Heart right ventricle (tissue), 16 donors: ENCODE results near the gene DNAH8. TPM values are rescaled to one million over a fixed set of nuclear protein-coding genes. Genes with fewer than 3 reads are reported as not detected.
"Not testable (repeated sequence)": the region's sequence is repeated elsewhere in the genome, so short reads cannot be mapped to it uniquely, and the experiment has no call there.

ENCODE experiments used
- ATAC-seq, 8 donors: fragments of 200-7000 bp; cut with Tn5 transposase; one replicate each; pipeline ENCODE4 v1.9.1; 2020; ENCODE audit warnings: mild to moderate bottlenecking in 8 of 8, moderate library complexity in 8 of 8, moderate number of reproducible peaks in 1 of 8
- DNase-seq, 2 donors: peaks; one replicate each; pipeline ENCODE4 v3.0.0-alpha.2; 2020
- H3K27ac ChIP-seq, 10 donors: fragments of 200-600 bp; sonication (generic) in 2 of 10; one replicate each; pipeline versions ENCODE4 v1.5.0 to v1.8.0; 2020 to 2022; ENCODE audit warnings: mild to moderate bottlenecking in 3 of 10
- H3K27me3 ChIP-seq, 7 donors: fragments of 200-600 bp; one replicate each; pipeline ENCODE4 v1.8.0; 2021 to 2022; ENCODE audit warnings: mild to moderate bottlenecking in 2 of 7
- H3K36me3 ChIP-seq, 9 donors: fragments of 200-600 bp; sonication (generic) in 1 of 9; one replicate each; pipeline versions ENCODE4 v1.5.0 to v1.8.0; 2020 to 2022; ENCODE audit warnings: mild to moderate bottlenecking in 2 of 9
- H3K4me1 ChIP-seq, 9 donors: fragments of 200-600 bp; sonication (generic) in 1 of 9; one replicate each; pipeline versions ENCODE4 v1.5.0 to v1.8.0; 2020 to 2022; ENCODE audit warnings: mild to moderate bottlenecking in 4 of 9
- H3K4me3 ChIP-seq, 10 donors: fragments of 200-600 bp; sonication (generic) in 2 of 10; one replicate each; pipeline versions ENCODE4 v1.5.0 to v1.8.0; 2020 to 2022; ENCODE audit warnings: mild to moderate bottlenecking in 7 of 10, moderate library complexity in 2 of 10
- H3K9me3 ChIP-seq, 11 donors: fragments of 200-600 bp in 10 of 11; sonication (generic) in 2 of 11; one replicate each; pipeline versions ENCODE4 v1.5.0 to v1.8.0; 2013 to 2022; ENCODE audit warnings: mild to moderate bottlenecking in 2 of 11, control low read depth in 1 of 11, moderate library complexity in 1 of 11
- WGBS, 2 donors: extraction: QIAGEN DNeasy Blood & Tissue Kit; methylation state at CpG; one replicate each; pipeline ENCODE4 v1.1.7; 2013; ENCODE audit warnings: inconsistent platforms in 1 of 2; 5-methylcytosine and 5-hydroxymethylcytosine counted together
- intact Hi-C, 10 donors: fragments of 100-400 bp; cut with DNase I; formaldehyde crosslinking; loops; one replicate each; pipeline versions ENCODE4 v1.11.1 to v1.14.2; 2022
- polyA plus RNA-seq, 2 donors: library from polyadenylated mRNA; stranded (reverse); fragments of 200-250 nt; gene quantifications; one replicate each; pipeline ENCODE4 v1.2.3, GENCODE V29; 2013
- total RNA-seq, 10 donors: library from RNA; stranded (reverse); fragmentation: NEBNext Ultra II Directional in 3 of 10; extraction: Animal tissue kit (Norgen Biotek cat#: 25700) in 3 of 10; gene quantifications; one replicate each; pipeline versions ENCODE4 v1.2.1 to v1.2.4, GENCODE V29; 2021 to 2023
- TF ChIP-seq, protein P1 (sequence below), 9 donors: fragments of 200-600 bp; sonication (generic) in 2 of 9; IDR thresholded peaks; one replicate each; pipeline versions ENCODE4 v1.5.0 to v1.8.0; 2021 to 2022; ENCODE audit warnings: antibody characterized with exemption in 9 of 9, mild to moderate bottlenecking in 5 of 9, moderate library complexity in 1 of 9
- donor health status: Arrhythmogenic right ventricular cardiomyopathy.
- donor health status: ischemic (EF 13 %, LVEDD 7.1; RV severe dilation, severe dysfunction).
- donor health status: healthy with polysubstance abuse.
- donor health status: DM: no; HTN: yes; CAD: no.
- donor health status: DM: no; HTN: no; CAD: no.
- donor health status: ischemic (EF 25% LVEDD 6.9; RV normal size, moderate dysfunction).
- donor health status: ischemic (EF 25% LVEDD 5.7; RV mildly dilated, moderate dysfunction).
- donor health status: healthy.
- donor health status: DM: yes; HTN: yes; CAD: no.
- donor health status: Ischemic cardiomyopathy.
- donor health status: ischemic (EF 35%, LVEDD 5.7; RV mildly dilated, moderate dysfunction).
- donor health status: nonischemic (EF 11% LVEDD 7.7; RV severe dilation, severe dysfunction).
- donor health status: DM: yes; HTN: yes; CAD: no.
- donor health status: PGD.
- donor health status: ischemic (EF 29% LVEDD 5.4; RV normal size, mild dysfunction).
- donor health status: nonischemic (EF 23%, LVEDD 6.1; RV moderate dilation, normal function).

DNAH8 gene
- total and polyA plus RNA-seq, 12 donors = 0.02 to 0.09 (median 0.03) TPM; not detected in 8

DNA sequence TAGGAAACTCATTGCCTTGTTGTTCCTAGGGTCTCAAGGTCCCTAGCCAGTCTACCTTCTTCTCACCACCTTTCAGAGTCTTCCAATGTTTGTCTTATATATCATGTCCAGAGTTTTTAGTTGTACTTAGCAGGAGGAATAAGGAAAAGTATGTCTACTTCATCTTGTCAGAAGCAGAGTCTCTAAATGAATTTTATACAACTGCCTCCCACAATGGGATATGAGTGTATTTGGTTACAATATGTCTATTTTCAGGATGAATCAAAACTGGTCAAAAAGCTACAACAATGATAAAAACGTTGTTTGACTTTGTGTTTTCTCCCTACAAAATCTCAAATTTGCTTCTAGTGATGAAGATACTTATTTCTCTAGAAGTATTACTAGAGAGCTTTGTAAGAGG lies 19.2 kb upstream of the DNAH8 start:
- no peak for DNase-seq
- Histone ChIP-seq H3K27me3 (no peaks in the 10 kb centered on the region), H3K9me3 (peaks cover 0 to 20% (median 7%) of the 10 kb centered on the region in 11 donors), H3K36me3 (peaks cover 0 to 5% (median 0%) of the 10 kb centered on the region in 9 donors), H3K4me3 (no peak overlapping the region), H3K27ac (no peak overlapping the region), H3K4me1 (peaks cover 0 to 12% (median 5%) of the 10 kb centered on the region in 9 donors)
- WGBS, 2 donors = 64 to 72% methylated on average over 1 of the region's 1 CpG
- intact Hi-C loops = no loop called here
- TF ChIP-seq, protein P1, sequence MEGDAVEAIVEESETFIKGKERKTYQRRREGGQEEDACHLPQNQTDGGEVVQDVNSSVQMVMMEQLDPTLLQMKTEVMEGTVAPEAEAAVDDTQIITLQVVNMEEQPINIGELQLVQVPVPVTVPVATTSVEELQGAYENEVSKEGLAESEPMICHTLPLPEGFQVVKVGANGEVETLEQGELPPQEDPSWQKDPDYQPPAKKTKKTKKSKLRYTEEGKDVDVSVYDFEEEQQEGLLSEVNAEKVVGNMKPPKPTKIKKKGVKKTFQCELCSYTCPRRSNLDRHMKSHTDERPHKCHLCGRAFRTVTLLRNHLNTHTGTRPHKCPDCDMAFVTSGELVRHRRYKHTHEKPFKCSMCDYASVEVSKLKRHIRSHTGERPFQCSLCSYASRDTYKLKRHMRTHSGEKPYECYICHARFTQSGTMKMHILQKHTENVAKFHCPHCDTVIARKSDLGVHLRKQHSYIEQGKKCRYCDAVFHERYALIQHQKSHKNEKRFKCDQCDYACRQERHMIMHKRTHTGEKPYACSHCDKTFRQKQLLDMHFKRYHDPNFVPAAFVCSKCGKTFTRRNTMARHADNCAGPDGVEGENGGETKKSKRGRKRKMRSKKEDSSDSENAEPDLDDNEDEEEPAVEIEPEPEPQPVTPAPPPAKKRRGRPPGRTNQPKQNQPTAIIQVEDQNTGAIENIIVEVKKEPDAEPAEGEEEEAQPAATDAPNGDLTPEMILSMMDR (IDR thresholded peaks at IDR 0.05) = no peak
- ATAC-seq = no peak

DNA sequence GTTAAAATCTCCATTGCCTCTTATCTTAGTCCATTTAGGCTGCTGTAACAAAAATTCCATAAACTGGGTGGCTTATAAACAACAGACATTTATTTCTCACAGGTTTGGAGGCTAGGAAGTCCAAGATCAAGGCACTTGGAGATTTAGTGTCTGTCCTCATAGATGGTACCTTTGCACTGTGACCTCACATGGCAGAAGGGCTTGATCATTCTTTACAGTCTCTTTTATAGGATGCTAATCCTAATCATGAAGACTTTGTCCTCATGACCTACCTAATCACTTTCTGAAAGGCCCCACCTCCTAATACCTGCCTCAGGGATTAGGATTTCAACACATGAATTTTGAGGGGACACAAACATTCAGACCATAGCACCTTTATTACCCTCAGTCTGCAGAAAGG lies 18.8 kb upstream of the DNAH8 start:
- no peak for ATAC-seq
- intact Hi-C loops = no loop called here
- H3K27ac ChIP-seq = no peak overlapping the region
- peaks cover 0 to 12% (median 5%) of the 10 kb centered on the region in 9 donors for H3K4me1 ChIP-seq
- peaks cover 0 to 22% (median 7%) of the 10 kb centered on the region in 11 donors for H3K9me3 ChIP-seq
- DNase-seq = no peak
- peaks cover 0 to 5% (median 0%) of the 10 kb centered on the region in 9 donors for H3K36me3 ChIP-seq
- H3K4me3 ChIP-seq = no peak overlapping the region
- H3K27me3 ChIP-seq = no peaks in the 10 kb centered on the region
- TF ChIP-seq, protein P1 (IDR thresholded peaks at IDR 0.05) = no peak

DNA sequence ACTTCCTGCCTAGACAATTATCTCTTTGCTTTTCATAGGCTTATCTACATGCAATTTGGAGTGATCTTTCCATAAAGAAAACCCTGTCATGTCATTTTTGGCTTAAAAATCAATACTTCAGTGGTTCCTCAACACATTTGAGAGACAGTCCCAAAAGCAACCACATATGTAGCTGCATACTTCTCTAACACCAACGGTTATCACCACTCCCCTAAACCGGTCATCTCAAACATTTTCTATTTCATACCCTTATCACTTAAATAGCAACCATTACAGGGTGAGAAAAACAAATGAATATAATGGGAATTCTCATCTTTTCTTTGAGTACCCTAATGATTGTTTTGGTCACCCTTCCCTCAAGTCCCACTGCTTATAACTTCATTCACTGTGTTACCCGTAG lies 17.3 kb upstream of the DNAH8 start:
- ATAC-seq = no peak
- Histone ChIP-seq H3K36me3 (peaks cover 0 to 5% (median 0%) of the 10 kb centered on the region in 9 donors), H3K4me1 (peaks cover 0 to 22% (median 9%) of the 10 kb centered on the region in 9 donors), H3K27ac (no peak overlapping the region), H3K4me3 (no peak overlapping the region), H3K9me3 (peaks cover 0 to 22% (median 7%) of the 10 kb centered on the region in 11 donors), H3K27me3 (no peaks in the 10 kb centered on the region)
- TF ChIP-seq, protein P1 (IDR thresholded peaks at IDR 0.05) = no peak
- WGBS, 2 donors = 80 to 84% methylated on average over 3 of the region's 3 CpGs
- DNase-seq = no peak
- intact Hi-C loops = no loop called here

DNA sequence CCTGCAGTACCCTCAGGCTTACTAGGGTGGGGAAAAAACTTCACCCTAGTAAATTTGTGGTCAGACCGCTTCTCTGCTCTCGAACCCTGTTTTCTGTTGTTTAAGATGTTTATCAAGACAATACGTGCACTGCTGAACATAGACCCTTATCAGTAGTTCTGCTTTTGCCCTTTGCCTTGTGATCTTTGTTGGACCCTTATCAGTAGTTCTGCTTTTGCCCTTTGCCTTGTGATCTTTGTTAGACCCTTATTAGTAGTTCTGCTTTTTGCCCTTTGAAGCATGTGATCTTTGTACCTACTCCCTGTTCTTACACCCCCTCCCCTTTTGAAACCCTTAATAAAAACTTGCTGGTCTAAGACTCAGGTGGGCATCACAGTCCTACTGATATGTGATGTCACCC lies 15.4 kb upstream of the DNAH8 start:
- H3K4me3 ChIP-seq, ATAC-seq, H3K27me3 ChIP-seq, H3K27ac ChIP-seq, H3K36me3 ChIP-seq, DNase-seq: not testable (repeated sequence)
- WGBS, 2 donors = 82 to 88% methylated on average over 3 of the region's 3 CpGs
- intact Hi-C loops = loop anchor here in 1 of 10 donors (5.0 kb wide), 1 partner anchor 62 kb away; the partner anchor contains the start of gene BTBD9
- Histone ChIP-seq H3K4me1 (peaks cover 0 to 22% (median 9%) of the 10 kb centered on the region in 9 donors), H3K9me3 (peaks cover 0 to 22% (median 7%) of the 10 kb centered on the region in 11 donors)

DNA sequence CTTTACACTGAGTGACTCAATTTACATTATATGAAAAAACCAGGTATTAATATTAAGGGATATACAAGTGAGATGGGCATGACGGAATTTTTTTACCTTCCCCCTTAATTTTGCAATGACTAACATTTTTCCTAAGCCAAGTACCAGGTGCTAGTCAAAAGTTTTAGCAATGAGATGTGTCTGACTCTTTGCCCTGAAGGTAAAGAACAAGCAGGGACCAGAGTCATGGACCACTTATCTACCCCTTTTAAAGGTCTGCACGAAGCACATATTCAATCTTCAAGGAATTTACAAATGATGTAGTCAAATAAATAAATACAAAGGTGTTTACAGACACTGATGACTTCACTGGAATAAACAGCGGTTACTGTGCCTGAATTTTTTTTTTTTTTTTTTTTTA lies 13.6 kb upstream of the DNAH8 start:
- no peak overlapping the region for H3K4me3 ChIP-seq
- intact Hi-C loops = loop anchor here in 1 of 10 donors (5.0 kb wide), 1 partner anchor 64 kb away; the partner anchor contains the start of gene BTBD9
- peaks cover 0 to 22% (median 7%) of the 10 kb centered on the region in 11 donors for H3K9me3 ChIP-seq
- TF ChIP-seq, protein P1 (IDR thresholded peaks at IDR 0.05) = no peak
- WGBS, 2 donors = 80 to 98% methylated on average over 3 of the region's 3 CpGs
- H3K36me3 ChIP-seq = peaks cover 0 to 5% (median 0%) of the 10 kb centered on the region in 9 donors
- H3K4me1 ChIP-seq = peaks cover 0 to 13% (median 5%) of the 10 kb centered on the region in 9 donors
- no peak for DNase-seq
- no peak for ATAC-seq
- peaks cover 0 to 6% (median 0%) of the 10 kb centered on the region in 7 donors for H3K27me3 ChIP-seq
- no peak overlapping the region for H3K27ac ChIP-seq
